GM12874 (cell line): ENCODE data around the gene ANAPC1.

ENCODE experiments used
- TF ChIP-seq, protein P1 (sequence below): IDR thresholded peaks from 2 replicates; pipeline ENCODE4 v1.5.1; 2011; ENCODE audit warnings: low read depth, mild to moderate bottlenecking, control low read depth, low read length, moderate library complexity; ENCODE audit not compliant: insufficient read depth

Gene ANAPC1, protein sequence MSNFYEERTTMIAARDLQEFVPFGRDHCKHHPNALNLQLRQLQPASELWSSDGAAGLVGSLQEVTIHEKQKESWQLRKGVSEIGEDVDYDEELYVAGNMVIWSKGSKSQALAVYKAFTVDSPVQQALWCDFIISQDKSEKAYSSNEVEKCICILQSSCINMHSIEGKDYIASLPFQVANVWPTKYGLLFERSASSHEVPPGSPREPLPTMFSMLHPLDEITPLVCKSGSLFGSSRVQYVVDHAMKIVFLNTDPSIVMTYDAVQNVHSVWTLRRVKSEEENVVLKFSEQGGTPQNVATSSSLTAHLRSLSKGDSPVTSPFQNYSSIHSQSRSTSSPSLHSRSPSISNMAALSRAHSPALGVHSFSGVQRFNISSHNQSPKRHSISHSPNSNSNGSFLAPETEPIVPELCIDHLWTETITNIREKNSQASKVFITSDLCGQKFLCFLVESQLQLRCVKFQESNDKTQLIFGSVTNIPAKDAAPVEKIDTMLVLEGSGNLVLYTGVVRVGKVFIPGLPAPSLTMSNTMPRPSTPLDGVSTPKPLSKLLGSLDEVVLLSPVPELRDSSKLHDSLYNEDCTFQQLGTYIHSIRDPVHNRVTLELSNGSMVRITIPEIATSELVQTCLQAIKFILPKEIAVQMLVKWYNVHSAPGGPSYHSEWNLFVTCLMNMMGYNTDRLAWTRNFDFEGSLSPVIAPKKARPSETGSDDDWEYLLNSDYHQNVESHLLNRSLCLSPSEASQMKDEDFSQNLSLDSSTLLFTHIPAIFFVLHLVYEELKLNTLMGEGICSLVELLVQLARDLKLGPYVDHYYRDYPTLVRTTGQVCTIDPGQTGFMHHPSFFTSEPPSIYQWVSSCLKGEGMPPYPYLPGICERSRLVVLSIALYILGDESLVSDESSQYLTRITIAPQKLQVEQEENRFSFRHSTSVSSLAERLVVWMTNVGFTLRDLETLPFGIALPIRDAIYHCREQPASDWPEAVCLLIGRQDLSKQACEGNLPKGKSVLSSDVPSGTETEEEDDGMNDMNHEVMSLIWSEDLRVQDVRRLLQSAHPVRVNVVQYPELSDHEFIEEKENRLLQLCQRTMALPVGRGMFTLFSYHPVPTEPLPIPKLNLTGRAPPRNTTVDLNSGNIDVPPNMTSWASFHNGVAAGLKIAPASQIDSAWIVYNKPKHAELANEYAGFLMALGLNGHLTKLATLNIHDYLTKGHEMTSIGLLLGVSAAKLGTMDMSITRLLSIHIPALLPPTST (N-terminal part only)

DNA sequence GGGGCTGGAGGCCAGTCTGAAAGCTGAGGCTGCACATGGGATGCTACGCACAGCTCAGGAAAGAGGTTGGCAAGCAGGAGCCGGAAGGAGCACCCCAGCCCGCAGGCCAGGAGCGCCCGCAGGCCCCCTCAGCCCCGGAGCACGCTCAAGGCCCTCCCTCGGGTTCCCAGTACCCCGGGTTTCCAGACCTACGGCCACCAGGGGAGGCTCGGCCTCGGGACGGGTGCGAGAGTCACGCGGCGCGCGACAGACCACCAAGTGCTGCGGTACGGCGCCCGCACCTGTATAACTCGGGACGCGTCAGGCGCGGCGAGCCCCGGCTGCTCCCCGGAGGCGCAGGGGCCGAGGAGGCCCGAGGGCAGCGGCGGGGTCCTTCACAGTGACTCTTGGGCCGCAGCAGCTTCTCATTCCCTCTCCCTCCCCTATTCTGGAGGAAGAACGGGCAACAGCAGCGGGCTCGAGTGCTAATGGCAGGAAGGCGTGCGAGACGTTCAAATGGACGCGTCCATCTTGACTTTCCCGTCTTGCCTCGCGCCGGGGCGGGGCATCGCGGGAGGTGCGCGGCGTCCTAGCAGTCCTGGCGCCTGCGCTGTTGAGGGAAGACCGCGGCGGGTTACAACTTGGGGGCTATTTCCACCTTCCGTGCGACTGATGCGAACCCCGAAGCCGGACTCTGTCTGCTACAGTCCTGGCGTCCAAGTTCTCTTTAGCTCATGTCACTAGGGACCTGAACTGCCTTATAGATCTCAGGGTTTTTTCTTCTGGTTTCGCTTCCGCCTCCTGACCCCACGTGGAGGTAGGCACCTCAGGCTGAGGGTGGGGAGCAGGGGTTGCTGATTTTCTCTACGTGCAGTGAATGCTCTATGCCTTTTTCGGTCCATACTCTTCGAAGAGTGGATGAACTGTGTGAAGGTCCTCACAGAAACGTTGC lies at the start of gene ANAPC1:
Gene ANAPC1, minus strand, starts transcription at position 533 of the 931 bp plus-strand sequence. CDS start 3,368 bp downstream, outside the sequence.
- TF ChIP-seq, protein P1, sequence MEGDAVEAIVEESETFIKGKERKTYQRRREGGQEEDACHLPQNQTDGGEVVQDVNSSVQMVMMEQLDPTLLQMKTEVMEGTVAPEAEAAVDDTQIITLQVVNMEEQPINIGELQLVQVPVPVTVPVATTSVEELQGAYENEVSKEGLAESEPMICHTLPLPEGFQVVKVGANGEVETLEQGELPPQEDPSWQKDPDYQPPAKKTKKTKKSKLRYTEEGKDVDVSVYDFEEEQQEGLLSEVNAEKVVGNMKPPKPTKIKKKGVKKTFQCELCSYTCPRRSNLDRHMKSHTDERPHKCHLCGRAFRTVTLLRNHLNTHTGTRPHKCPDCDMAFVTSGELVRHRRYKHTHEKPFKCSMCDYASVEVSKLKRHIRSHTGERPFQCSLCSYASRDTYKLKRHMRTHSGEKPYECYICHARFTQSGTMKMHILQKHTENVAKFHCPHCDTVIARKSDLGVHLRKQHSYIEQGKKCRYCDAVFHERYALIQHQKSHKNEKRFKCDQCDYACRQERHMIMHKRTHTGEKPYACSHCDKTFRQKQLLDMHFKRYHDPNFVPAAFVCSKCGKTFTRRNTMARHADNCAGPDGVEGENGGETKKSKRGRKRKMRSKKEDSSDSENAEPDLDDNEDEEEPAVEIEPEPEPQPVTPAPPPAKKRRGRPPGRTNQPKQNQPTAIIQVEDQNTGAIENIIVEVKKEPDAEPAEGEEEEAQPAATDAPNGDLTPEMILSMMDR: 0 out of 2 replicates have a peak, but pooled peaks have one; percentile 10

DNA sequence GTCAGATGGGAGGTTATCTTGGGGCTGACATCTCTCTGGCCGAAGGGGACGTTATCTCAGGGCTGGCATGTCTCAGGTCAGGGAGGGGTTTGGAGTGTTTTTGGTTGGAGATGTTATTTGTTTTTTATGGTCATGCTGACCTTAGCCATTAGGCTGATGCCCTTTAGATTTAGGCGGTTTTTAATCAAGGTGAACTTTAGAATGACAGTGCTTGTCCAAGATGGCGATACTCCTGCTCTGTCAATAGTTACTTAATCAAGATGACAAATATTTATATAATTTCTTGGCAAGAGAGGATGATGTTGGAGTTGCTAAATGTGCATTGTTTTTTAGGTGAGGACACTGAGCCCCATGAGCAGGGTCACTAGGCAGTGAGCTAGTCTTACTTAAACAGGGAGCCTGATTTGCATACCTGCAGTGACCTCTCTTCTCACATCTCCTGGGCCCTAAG lies 48.9 kb upstream of the ANAPC1 start:
- TF ChIP-seq, protein P1: no peak

DNA sequence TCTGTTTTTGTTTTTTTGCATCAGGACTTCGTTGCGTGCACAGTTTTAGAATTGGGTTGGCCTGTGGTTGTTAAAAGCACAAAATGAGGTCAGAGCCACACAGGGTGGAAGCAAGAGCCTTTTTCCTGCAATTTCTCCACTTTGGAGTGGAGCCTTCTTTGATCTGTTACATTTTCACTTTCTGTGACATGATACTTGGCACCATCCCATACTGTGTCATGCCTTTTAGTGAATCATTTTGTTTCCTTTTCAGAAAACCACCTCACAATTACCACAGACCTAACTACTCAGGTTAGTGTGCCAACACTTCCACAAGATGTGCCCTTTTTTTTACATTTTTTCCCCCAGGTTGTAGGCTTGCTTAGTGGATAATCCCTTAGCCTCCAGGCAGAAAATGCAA lies 46.9 kb upstream of the ANAPC1 start:
- TF ChIP-seq, protein P1: no peak

DNA sequence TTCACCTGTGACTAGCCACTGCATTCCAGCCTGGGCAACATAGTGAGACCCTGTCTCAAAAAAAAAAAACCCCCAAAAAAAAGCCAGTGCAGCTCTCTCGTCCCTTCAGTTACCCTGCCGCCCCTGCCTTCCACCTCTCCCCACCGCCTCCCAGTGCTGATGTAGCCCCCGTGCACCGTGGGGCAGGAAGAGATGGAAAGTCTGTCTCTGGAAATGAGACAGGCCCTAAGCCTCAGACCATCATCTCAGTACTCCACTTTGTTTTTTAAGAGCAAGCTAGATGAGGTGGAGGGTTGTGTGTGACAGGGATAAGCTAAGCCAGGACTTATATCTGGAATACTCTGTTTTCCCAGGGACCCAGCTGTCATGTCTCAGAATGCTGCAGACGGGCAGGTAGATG lies 46.4 kb upstream of the ANAPC1 start:
- TF ChIP-seq, protein P1: no peak

DNA sequence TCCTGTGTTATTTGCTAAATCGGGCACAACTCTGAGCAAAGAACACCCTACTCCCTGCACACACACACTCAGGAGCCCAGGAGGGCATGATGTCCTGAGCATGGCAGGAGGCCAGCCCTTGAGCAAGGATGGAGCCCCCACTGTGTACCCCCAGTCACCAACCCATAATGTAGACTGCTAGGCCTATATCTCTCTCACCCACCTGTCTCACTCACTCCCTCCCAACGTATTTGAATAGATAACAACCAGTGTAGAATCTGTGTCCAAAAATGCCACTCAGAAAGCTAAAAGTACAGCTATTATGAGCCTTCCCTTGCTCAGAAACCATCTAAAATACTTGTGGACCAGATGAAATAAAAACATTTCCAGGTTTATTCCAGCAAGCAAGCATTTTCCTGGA lies 43.7 kb upstream of the ANAPC1 start:
- TF ChIP-seq, protein P1: no peak

DNA sequence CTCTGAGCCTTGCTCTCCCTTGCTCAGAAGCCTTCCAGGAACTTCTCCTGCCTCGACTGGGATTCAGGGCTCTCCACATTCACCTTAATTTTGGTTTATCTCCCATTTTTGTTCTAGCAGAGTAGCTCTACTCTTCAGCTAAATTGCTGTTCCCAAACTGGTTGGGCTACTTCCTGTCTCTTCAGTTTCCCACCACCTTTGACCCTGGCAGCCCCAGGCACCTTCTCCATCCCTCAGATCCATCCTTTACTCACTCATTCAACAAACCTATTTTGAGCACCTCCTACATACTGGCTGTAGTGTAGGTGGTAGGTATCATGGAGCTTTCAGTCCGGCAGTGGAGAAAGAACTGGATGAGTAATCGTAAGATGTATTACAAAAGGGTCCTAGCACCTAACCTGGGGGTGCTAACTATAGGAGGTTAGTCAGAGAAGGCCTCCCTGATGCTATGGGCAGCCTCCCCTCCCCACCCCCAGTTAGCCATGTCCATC lies 40.7 kb upstream of the ANAPC1 start:
- TF ChIP-seq, protein P1: no peak
